NCI-H1417 (cell line): ENCODE measurements around the gene TMEM52.

Experiments used
- DNase-seq, 3 experiments: peaks; one replicate each; lab custom pipeline; 2025; lab: John Stamatoyannopoulos, UW

The TMEM52 gene

GRCh38 chr1:1872329-1872994, 46.6 kb downstream of the TMEM52 start:
- DNase-seq, result no peak

GRCh38 chr1:1869469-1869868, 49.6 kb downstream of the TMEM52 start:
- DNase-seq, result no peak
